Muscle layer of colon (tissue), 2 donors: Measurements from ENCODE around the gene FCGR2B.
"Not testable (repeated sequence)": the region's sequence is repeated elsewhere in the genome, so short reads cannot be mapped to it uniquely, and the experiment has no call there.

Source experiments
- H3K27ac ChIP-seq: one replicate; pipeline ENCODE4 v1.7.0; 2013; ENCODE audit warnings: low read depth, mild to moderate bottlenecking, low read length, moderate library complexity
- H3K27me3 ChIP-seq, 2 donors: one replicate each; pipeline ENCODE4 v1.7.0; 2013; ENCODE audit warnings: low read length in 2 of 2, mild to moderate bottlenecking in 2 of 2; ENCODE audit not compliant: insufficient read depth in 2 of 2, control insufficient read depth in 1 of 2
- H3K36me3 ChIP-seq: one replicate; pipeline ENCODE4 v1.7.0; 2013; ENCODE audit warnings: mild to moderate bottlenecking, low read length; ENCODE audit not compliant: insufficient read depth
- H3K4me1 ChIP-seq: one replicate; pipeline ENCODE4 v1.7.0; 2013; ENCODE audit warnings: mild to moderate bottlenecking, low read length; ENCODE audit not compliant: insufficient read depth
- H3K4me3 ChIP-seq, 2 donors: one replicate each; pipeline ENCODE4 v1.7.0; 2013; ENCODE audit warnings: low read length in 2 of 2, low read depth in 1 of 2, mild to moderate bottlenecking in 1 of 2, moderate library complexity in 1 of 2
- H3K9ac ChIP-seq: one replicate; pipeline ENCODE4 v1.7.0; 2013; ENCODE audit warnings: low read length
- H3K9me3 ChIP-seq: one replicate; pipeline ENCODE4 v1.7.0; 2013; ENCODE audit warnings: mild to moderate bottlenecking, low read length
- donor health status: abdominal sarcoma.
- donor health status: Adenocarcinoma of cecum.

The FCGR2B gene

DNA sequence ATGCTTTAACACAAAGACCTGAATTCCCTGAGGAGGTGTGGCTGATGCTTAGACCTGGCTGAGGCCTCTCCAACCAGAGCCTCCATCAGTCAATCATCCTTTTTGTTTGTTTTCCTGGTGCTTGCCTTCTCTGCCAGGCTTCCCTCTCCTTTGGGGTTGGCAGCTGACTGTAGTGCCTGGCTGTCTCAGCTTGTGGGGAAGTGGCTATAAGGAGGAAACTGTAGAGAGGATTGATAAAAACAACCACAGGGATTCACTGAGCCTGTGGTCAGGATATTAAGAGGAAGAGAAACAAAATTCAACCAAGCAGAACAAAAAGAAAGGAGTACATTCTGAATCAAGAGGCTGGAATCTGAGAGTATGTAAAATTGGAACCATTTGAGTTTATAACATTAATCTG is 4.4 kb upstream of the FCGR2B start:
- H3K9me3 ChIP-seq, H3K36me3 ChIP-seq, H3K4me3 ChIP-seq, H3K27me3 ChIP-seq, H3K9ac ChIP-seq, H3K27ac ChIP-seq, H3K4me1 ChIP-seq: not testable (repeated sequence)

DNA sequence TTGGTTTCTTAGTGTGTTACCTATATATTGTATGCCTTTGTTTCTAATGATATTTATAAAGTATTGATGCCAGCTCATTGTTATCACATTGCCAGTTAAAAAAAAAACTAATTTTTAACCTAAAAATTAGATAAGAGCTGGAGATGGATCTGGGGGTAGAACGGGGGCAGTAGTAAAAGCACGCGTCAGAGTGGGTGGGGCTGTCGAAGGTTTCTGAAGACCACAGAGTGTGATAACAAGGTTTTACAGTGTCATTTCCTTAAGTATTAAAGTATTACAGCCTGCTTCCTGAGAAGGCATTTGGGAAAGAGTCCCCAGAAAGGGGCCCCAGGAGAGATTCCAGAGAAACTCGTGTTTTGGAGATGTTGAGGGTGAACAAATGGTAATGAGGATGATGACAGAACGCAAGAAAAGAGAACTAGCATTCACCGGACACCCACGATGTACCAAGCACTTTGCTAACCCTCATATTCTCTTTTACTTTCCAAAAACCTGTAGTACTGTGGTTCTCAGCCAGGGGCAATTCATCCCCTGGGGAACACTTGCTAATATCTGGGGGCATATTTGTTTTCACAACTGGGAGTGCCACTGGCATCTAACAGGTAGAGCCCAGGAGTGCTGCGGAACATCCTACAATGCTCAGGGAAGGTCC is 1.2 kb upstream of the FCGR2B start:
- H3K4me1 ChIP-seq, H3K9ac ChIP-seq, H3K27ac ChIP-seq, H3K4me3 ChIP-seq, H3K36me3 ChIP-seq, H3K27me3 ChIP-seq, H3K9me3 ChIP-seq: not testable (repeated sequence)

DNA sequence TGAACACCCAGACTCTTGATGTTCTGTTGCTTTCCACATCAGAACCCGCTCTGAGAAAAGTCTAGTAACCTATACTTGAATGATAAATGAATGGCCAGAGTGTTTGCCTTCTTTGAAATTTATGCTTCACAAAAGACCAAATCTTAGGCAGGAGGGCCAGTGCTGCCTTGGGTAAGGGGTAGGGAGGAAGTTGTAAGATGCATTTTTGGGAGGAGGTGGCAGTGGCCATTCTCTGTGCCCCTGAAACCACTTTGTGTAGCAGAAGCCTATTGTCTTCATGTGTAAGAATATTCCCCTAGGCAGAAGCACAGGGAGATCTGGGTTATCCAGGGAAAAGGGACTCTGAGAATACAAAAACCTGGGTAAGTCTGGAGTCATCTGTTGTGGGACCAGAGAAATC is 626 bp downstream of the FCGR2B start:
- H3K36me3 ChIP-seq, H3K27ac ChIP-seq, H3K27me3 ChIP-seq, H3K9me3 ChIP-seq, H3K4me3 ChIP-seq, H3K4me1 ChIP-seq, H3K9ac ChIP-seq: not testable (repeated sequence)

DNA sequence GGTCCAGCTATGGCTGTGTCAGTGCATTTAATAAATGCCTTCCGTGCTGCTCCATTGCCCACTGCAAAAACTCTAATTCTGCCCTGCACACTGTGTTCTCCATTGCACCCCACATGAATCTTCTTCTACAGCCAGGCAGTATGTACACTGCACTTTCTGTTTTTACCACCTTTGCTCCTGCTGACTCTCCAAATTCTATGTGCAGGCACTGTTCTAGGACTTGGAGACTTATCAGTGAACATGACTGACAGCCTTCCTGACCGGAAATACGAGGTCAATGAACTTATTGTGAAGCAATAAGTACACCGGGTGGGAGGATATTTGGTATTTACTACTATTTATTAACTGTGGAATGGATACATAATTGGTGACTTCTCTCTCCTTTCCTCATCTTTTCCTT is 1.7 kb downstream of the FCGR2B start:
- not testable (repeated sequence) for H3K9ac ChIP-seq, H3K27me3 ChIP-seq, H3K9me3 ChIP-seq, H3K4me3 ChIP-seq, H3K4me1 ChIP-seq, H3K27ac ChIP-seq, H3K36me3 ChIP-seq

DNA sequence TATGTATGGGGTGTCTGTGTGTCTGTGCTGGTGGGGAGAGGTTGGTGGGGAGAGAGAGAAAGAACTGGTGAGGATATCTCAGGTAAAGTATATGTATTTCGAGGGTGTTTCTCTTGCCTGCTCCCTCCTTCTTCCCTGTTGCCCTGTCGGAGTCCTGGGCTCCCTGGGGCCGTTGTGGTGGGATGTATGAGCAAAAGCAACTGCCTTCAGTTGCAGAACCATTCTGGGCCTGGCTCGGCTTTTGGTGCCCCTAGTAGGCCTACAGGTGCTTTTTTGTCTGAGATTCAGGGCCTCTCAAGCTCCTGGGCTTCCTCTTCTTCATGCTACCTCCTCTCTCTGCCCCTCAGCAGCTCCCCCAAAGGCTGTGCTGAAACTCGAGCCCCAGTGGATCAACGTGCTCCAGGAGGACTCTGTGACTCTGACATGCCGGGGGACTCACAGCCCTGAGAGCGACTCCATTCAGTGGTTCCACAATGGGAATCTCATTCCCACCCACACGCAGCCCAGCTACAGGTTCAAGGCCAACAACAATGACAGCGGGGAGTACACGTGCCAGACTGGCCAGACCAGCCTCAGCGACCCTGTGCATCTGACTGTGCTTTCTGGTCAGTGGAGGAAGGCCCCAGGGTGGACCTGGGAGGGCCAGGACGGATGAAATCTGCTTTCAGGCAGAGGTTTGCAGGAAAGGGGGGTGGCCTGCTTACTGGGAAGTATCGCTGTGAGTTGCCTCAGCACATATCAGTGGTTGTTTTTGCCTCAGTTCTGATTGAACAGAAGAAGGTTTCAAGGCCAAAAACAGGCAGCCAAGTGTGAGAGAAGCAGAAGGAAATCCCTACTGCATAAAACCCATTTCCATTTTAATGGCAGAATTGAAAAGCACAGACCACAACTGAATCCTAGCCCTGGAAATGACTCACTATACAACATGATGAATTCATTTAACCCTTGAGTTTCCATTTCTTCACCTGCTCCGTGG is 8.4 kb downstream of the FCGR2B start:
- H3K27me3 ChIP-seq, H3K9me3 ChIP-seq, H3K4me3 ChIP-seq, H3K36me3 ChIP-seq, H3K9ac ChIP-seq, H3K4me1 ChIP-seq, H3K27ac ChIP-seq: not testable (repeated sequence)

DNA sequence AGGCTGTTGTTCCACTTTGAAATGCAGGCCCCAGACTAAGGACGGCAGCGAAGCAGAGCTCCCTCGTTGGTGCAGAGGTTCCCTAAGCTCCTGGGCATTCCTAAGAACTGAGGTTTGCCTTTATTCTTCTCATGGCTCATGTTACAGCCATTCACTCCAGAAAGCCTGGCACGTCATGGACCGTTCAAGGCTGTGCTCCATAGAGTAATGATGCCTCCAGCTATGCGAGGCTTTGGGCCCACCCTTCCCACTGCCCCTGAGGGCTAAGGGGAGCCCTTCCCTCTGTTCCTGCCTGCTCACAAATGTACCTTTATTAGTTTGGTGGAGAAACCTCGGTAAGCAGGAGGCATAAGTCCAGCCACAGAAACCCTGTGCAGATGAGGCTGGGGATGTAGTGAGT is 10.5 kb downstream of the FCGR2B start:
- H3K36me3 ChIP-seq, H3K4me1 ChIP-seq, H3K9me3 ChIP-seq, H3K27me3 ChIP-seq, H3K4me3 ChIP-seq, H3K27ac ChIP-seq, H3K9ac ChIP-seq: not testable (repeated sequence)

DNA sequence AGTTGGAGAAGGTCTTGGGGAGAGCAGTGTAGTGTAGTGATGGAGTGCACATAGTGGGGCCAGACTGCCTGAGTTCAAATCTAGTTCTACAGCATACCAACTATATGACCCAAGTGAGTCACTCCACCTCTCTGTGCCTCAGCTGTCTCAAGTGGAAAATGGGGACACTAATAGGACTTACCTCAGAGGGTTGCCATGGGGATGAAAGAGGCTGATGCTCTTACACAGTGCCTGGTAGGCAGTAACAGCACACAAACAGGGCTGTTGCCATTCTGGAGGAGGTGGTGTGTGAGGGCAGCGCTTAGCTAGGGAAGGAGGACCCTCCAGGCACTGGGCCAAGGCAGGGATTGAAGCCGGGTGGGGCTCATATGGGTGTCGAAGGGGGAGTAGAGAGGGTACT is 11.5 kb downstream of the FCGR2B start:
- not testable (repeated sequence) for H3K27ac ChIP-seq, H3K4me1 ChIP-seq, H3K27me3 ChIP-seq, H3K9me3 ChIP-seq, H3K36me3 ChIP-seq, H3K9ac ChIP-seq, H3K4me3 ChIP-seq

DNA sequence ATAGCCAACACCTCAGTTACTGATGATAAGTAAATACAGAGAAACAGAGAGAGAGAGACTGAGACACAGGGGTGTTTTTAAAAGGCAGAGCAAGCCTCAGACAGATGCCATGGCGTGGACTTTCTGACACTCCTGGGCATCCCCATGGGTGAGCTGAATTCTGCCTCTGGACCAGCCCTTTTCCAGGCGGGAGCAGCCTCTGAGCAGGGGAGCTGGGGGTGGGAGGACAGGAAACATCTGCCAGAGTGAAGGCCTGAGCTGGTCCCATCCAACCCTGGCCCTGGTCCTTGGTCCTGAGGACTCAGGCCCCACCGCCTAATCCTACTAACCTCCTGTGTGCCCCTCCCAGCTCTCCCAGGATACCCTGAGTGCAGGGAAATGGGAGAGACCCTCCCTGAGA is 12.0 kb downstream of the FCGR2B start:
- not testable (repeated sequence) for H3K9ac ChIP-seq, H3K4me3 ChIP-seq, H3K27ac ChIP-seq, H3K27me3 ChIP-seq, H3K4me1 ChIP-seq, H3K36me3 ChIP-seq, H3K9me3 ChIP-seq

DNA sequence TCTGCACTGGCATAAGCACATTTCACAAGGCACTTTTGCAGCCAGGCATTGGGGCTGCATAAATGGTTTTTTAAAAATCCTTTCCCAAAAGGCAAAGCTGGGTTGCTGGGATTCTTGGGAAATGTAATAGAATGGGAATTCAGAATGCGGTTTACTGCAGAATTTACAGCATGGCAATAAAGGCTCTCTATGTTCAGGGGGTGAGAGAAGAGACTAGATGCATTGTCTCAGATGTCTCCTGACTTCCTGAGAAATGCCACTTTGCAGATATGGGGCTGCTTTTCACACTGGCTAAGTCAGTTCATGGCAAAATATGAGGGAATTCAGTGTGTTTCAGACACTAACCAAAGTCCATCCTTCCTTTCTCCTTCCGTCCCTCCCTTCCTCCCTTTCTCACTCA is 13.5 kb downstream of the FCGR2B start:
- no peak overlapping the region for H3K9ac ChIP-seq
- no peaks in the 10 kb centered on the region for H3K9me3 ChIP-seq
- no peaks in the 10 kb centered on the region for H3K4me1 ChIP-seq
- no peak overlapping the region for H3K4me3 ChIP-seq
- no peaks in the 10 kb centered on the region for H3K27me3 ChIP-seq
- H3K36me3 ChIP-seq = no peaks in the 10 kb centered on the region
- H3K27ac ChIP-seq = no peak overlapping the region

DNA sequence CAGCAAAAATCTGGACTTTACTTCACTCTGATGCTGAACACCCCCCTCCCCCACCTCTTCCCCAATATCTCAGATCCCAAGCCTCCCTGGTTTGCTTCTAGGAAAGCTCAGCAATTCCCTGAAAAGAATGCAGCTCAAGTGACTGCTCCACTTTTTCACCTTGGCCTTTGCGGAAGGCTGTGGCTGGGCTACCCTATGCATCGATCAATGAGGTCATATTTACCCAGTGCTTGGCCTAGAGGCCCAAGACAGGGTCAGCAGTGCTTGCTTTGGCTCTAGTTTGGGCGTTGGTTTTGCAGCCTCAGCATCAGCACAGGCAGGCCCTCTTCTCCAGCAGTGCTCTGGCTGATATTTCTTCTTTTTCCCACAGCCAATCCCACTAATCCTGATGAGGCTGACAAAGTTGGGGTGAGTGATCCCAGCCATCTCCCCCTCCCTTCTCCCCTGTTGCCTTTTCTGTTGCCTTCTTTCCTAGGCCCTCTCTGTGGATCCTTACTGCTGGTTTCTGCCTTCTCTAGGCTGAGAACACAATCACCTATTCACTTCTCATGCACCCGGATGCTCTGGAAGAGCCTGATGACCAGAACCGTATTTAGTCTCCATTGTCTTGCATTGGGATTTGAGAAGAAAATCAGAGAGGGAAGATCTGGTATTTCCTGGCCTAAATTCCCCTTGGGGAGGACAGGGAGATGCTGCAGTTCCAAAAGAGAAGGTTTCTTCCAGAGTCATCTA is 14.2 kb downstream of the FCGR2B start:
- Histone ChIP-seq H3K9ac (no peak overlapping the region), H3K9me3 (no peaks in the 10 kb centered on the region), H3K4me1 (no peaks in the 10 kb centered on the region), H3K27ac (no peak overlapping the region), H3K36me3 (no peaks in the 10 kb centered on the region), H3K4me3 (no peak overlapping the region), H3K27me3 (no peaks in the 10 kb centered on the region)

DNA sequence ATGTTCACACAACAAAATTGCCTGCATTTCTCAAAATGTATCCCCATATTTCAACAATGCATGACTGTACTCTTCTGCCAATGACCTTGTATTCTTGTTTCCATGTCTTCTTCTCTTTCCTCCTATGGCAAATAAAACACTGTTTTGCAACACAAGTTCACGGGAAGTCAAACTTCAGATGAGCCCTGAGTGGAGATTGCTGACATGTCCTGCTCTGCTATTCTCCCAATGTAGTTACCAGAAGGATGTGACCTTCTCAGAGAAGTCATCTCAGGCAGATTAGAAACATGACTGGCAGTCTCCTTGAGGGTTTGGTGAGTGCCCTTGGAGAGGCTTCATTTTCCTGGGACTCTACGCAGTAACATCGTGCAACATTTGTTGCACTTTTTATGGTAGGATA is 15.6 kb downstream of the FCGR2B start:
- Histone ChIP-seq H3K27ac (no peak overlapping the region), H3K4me3 (no peak overlapping the region), H3K9ac (no peak overlapping the region), H3K27me3 (no peaks in the 10 kb centered on the region), H3K9me3 (no peaks in the 10 kb centered on the region), H3K4me1 (no peaks in the 10 kb centered on the region), H3K36me3 (no peaks in the 10 kb centered on the region)
